AG04450 (cell line): ENCODE results near the gene COL5A1. TPM values are rescaled to one million over a fixed set of nuclear protein-coding genes. Genes with fewer than 3 reads are reported as not detected.

Source experiments
- CTCF ChIA-PET: fragments of 300-600, 350-600 bp; formaldehyde crosslinking; extraction: SDS; loops from one replicate; lab custom pipeline; 2022; ENCODE audit warnings: antibody characterized with exemption, inconsistent platforms; lab: Charles Lee
- POLR2A ChIA-PET: fragments of 350-600 bp; formaldehyde crosslinking; extraction: SDS; loops from one replicate; lab custom pipeline; 2021; ENCODE audit warnings: antibody characterized with exemption, inconsistent platforms; lab: Yijun Ruan, JAX
- DNase-seq: peaks from one replicate; pipeline ENCODE4 v3.0.0-alpha.2; 2011; ENCODE audit warnings: low read depth, low spot score
- H3K27ac ChIP-seq: one replicate; pipeline ENCODE4 v1.5.1; 2012; ENCODE audit warnings: low read depth, low read length, control low read depth
- H3K27me3 ChIP-seq: one replicate; pipeline ENCODE4 v1.6.0; 2012; ENCODE audit warnings: low read length; ENCODE audit not compliant: control insufficient read depth, insufficient read depth
- H3K4me3 ChIP-seq: 2 replicates; pipeline ENCODE4 v1.5.1; 2011; ENCODE audit warnings: mild to moderate bottlenecking, low read depth, low read length, control low read depth
- H3K9me3 ChIP-seq: 2 replicates; pipeline ENCODE4 v1.5.1; 2012; ENCODE audit warnings: low read length; ENCODE audit not compliant: control insufficient read depth, insufficient read depth
- CTCF ChIP-seq: IDR thresholded peaks from 2 replicates; pipeline ENCODE4 v1.5.1; 2011; ENCODE audit warnings: low read depth, low read length, control low read depth, inconsistent platforms
- polyA plus RNA-seq: library from polyadenylated mRNA; depleted of rRNA; stranded (reverse); fragments of >200 nt; gene quantifications from 2 replicates; pipeline ENCODE4 v1.2.3, GENCODE V29; 2011

COL5A1 gene
- polyA plus RNA-seq, 1 experiment, result 73.3 TPM

GRCh38 chr9:134775081-134775951, 133.7 kb downstream of the COL5A1 start:
- peak overlapping the region; percentile 20 for H3K4me3 ChIP-seq
- ChIA-PET CTCF (interaction anchor here (1.6 kb wide), 1 partner anchor 326 kb away, joined by 5 read pairs; no protein-coding TSS in a partner anchor), POLR2A (interaction anchor here (0.6 to 1.6 kb wide), 4 partner anchors 12 to 36 kb away, joined by 3 to 8 read pairs (median 4); no protein-coding TSS in a partner anchor)
- DNase-seq, result peak; percentile 58
- H3K27ac ChIP-seq, result peak overlapping the region; percentile 87
- no peak for TF ChIP-seq CTCF
- no peaks in the 10 kb centered on the region for H3K27me3 ChIP-seq
- H3K9me3 ChIP-seq, result no peaks in the 10 kb centered on the region

- no peak for TF ChIP-seq CTCF
- ChIA-PET POLR2A (interaction anchor here (1.0 to 1.6 kb wide), 3 partner anchors 11 to 35 kb away, joined by 3 to 8 read pairs (median 3); no protein-coding TSS in a partner anchor), CTCF (interaction anchor here (1.6 kb wide), 1 partner anchor 326 kb away, joined by 5 read pairs; no protein-coding TSS in a partner anchor)
- Histone ChIP-seq H3K4me3 (peak overlapping the region; percentile 20), H3K27me3 (no peaks in the 10 kb centered on the region), H3K27ac (peak overlapping the region; percentile 87), H3K9me3 (no peaks in the 10 kb centered on the region; the same call in 1 of the 2 replicates)
- peak; percentile 29 for DNase-seq
These were observed 134.6 kb downstream of the COL5A1 start for GRCh38 chr9:134776080-134776796.

GRCh38 chr9:134777153-134777552, 135.6 kb downstream of the COL5A1 start:
- Histone ChIP-seq H3K9me3 (no peaks in the 10 kb centered on the region; the same call in 1 of the 2 replicates), H3K27me3 (no peaks in the 10 kb centered on the region), H3K4me3 (no peak overlapping the region), H3K27ac (no peak overlapping the region)
- TF ChIP-seq CTCF, result no peak
- ChIA-PET POLR2A (no interaction called here), CTCF (interaction anchor here (2.2 kb wide), 1 partner anchor 13 kb away, joined by 12 read pairs; no protein-coding TSS in a partner anchor)
- no peak for DNase-seq

DNA sequence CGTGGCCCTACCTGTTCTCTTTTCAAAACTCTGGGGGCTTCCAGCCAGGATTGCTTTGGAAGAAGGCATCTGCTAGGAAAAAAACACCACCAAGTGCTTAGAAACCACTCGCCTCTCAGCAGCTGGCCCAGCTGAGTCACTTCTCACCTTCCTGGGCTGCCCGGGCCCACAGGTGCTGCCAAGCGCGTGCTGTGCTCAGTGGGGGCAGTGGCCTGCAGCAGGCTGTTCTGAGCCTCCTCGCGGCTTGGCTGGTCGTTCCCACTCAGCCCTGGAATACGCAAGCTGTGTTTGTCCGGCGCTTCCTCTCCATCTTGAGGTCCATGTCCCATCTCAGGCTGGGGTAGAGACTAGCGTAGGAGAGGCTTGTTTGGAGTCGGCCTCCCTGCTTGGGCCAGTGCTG, 136.6 kb downstream of the COL5A1 start:
- DNase-seq, result no peak
- Histone ChIP-seq H3K27me3 (no peaks in the 10 kb centered on the region), H3K9me3 (no peaks in the 10 kb centered on the region; the same call in 1 of the 2 replicates), H3K4me3 (no peak overlapping the region), H3K27ac (no peak overlapping the region)
- CTCF ChIA-PET, result interaction anchor here (0.5 to 2.2 kb wide), 9 partner anchors 8 to 1404 kb away, joined by 3 to 12 read pairs (median 5); no protein-coding TSS in a partner anchor
- POLR2A ChIA-PET, result no interaction called here
- no peak for TF ChIP-seq CTCF
